Stimulated activated CD8-positive, alpha-beta memory T cell treated with anti-CD3 and anti-CD28 coated beads, Interleukin-4, amount 100 ng/mL, for 24 hours (primary cell): ENCODE measurements around the gene OTUD1.

Source experiments
- DNase-seq: peaks from one replicate; pipeline ENCODE4 v3.0.0-alpha.2; 2020; ENCODE audit warnings: low read depth

OTUD1 gene

DNA sequence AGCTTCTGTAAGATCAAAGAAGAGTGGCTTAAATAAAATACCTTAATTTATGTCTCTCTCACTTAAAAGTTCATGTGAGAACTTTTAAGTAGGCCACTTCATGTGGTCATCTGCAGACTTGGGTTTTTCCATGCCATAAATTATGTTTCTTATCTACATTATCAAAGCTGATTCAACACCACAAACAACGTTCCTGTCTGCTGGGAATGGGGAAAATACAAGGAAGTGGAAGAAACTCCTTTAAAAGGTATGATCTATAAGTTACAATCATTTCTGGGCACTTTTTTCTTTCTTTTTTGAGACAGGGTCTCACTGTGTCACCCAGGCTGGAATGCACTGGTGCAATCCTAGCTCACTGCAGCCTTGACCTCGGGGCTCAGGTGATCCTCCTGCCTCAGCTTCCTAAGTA lies 16.9 kb upstream of the OTUD1 start:
- DNase-seq = no peak

DNA sequence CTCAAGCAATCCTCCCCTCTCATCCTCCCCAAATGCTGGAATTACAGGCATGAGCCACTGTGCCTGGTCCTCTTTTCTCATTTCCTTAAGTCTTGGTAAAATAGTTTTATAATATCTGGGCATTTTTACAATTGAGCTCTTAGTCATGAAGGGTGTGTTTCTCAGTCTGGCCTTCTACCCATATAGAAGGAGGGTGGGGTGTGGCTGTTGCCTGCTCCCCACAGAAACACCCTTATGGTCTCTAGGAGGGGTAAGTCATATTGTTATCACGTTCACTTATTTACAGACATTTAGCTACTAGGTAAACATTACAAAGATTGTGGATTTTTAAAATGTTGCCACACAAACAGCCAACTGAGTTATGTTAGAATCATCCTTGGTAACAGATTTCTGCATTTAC lies 6.7 kb upstream of the OTUD1 start:
- DNase-seq = no peak

DNA sequence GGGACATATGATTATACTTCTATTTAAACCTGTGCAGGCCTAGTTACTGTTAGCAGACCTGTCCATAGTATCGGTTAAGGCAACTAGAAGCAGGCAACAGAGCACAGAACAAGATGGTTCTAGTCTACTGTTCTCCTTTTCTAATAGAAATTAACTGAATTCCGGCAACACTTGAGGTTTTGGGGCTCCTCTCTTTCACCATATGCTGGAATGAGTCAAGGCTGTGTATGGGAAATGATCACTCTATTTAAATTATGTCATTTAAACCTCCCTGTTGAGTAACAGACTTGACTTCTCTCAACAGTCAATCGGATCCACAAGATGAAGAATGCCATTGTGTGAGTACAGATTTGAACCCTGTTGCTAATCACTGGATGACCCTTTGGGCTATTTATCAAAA lies 6.2 kb upstream of the OTUD1 start:
- no peak for DNase-seq

DNA sequence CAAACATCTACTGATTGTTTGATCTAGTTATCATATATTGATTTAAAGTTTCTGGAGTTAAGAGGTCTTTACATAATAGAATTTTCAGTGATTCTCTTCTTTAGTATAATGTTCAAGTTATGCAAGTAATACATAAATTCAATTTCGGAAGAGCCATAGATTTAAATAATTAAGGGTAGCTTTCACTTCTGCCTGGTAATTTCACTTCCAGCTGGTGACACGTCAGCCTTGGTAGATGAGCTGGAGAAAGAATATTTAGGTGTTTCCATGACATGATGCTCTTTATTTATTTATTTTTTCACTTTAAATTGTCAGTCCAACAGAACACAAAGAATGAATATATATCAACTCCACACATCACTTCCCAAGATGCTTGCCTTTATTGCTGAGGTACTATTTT lies 5.2 kb upstream of the OTUD1 start:
- DNase-seq = no peak

DNA sequence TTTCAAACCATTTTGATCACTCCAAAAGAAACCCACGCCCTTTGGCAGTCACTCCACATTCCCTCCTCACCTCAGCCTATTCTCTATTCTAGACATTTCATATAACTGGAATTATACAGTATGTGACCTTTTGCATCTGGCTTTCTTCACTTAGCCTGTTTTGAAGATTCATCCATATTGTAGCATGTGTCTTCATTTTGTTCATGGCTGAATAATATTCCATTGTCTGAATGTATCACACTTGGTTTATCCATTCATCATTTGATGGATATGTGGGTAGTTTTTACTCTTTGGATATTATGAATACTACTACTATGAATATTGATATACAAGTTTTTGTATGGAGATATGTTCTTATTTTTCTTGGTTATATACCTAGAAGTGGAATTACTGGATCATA lies 3.5 kb upstream of the OTUD1 start:
- DNase-seq = no peak

DNA sequence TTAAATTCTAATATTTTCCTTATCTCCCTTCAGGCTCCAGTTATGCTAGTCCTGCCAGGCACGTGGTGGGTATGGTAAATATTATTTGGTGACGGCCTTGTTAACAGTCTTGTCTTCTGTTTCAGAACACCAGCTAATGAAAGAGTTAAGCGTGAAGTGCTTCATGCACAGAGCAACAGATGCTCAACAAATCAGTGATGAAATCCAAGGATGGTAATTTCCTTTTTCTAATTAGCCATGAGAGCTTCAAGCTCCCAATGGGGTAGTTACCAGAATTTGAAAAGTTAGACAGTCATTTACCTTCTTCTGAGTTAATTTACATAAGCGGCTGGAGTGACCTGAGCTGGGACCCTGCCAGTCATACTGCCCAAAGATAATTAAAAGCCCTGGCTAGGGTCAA lies 1.9 kb upstream of the OTUD1 start:
- no peak for DNase-seq

DNA sequence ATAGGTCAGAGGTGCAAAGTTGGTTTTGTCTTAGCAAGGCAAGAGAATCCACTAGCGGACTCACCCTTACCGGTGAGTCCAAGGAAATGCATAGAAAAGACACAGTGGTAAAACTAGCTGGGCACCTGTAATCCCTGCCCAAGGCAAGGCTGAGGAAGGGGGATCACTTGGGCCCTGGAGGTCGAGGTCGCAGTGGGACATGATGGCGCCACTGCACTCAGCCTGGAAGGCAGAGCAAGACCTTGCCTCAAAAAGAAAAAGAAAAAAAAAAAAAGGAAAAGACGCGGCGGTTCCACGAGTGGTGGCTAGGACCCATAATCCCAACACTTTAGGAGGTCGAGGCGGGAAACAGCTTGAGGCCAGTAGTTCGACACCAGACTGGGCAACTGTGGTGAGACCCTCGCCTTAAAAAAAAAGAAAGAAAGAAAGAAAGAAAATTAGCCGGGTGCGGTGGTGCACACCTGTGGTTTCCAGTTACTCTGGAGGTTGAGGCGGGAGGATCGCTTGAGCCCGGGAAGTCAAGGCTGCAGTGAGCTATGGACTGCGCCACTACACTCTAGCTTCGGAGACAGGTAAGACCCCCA lies 820 bp upstream of the OTUD1 start:
- no peak for DNase-seq

DNA sequence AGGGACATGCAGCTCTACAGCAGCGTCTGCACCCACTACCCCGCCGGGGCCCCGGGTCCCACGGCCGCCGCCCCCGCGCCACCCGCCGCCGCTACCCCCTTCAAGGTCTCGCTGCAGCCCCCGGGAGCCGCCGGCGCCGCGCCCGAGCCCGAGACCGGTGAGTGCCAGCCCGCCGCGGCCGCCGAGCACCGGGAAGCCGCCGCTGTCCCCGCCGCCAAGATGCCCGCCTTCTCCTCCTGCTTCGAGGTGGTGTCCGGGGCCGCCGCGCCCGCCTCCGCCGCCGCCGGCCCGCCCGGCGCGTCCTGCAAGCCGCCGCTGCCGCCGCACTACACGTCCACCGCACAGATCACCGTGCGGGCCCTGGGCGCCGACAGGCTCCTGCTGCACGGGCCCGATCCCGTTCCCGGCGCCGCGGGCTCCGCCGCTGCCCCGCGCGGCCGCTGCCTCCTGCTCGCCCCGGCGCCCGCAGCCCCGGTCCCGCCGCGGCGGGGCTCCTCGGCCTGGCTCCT lies 631 bp downstream of the OTUD1 start:
- DNase-seq = no peak

DNA sequence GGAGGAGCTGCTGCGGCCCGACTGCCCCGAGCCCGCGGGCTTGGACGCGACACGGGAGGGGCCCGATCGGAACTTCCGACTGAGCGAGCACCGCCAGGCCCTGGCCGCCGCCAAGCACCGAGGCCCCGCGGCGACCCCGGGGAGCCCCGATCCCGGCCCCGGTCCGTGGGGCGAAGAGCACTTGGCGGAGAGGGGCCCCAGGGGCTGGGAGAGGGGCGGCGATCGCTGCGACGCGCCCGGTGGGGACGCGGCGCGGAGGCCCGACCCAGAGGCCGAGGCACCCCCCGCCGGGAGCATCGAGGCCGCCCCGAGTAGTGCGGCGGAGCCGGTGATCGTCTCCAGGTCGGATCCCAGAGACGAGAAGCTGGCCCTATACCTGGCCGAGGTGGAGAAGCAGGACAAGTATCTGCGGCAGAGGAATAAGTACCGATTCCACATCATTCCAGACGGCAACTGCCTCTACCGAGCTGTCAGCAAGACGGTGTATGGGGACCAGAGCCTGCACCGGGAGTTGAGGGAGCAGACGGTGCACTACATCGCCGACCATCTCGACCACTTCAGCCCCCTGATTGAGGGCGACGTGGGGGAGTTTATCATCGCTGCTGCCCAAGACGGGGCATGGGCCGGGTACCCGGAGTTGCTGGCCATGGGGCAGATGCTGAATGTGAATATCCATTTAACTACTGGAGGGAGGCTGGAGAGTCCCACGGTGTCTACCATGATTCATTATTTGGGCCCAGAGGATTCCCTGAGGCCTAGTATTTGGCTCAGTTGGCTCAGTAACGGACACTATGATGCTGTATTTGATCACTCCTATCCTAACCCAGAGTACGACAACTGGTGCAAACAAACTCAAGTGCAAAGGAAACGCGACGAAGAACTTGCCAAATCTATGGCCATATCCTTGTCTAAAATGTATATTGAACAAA lies 1.4 kb downstream of the OTUD1 start:
- peak; percentile 15 for DNase-seq

DNA sequence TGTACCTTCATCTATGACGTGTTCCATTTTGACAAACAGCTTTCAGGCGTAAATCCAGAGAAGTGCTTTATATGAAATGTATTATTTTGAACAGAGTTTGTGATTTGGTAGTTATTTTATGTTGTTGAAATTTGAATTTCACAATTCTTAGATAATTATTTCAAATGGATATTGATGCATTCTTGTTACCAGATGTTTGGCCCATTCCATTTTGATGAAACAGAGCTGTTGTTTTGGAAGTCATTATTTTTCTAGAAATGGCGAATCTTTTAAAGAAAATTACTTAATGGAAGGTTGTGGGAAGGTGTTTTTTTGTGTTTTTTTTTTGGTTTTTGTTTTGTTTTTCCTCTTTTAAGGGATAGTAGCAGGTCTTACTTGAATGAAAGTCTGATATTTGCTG lies 2.4 kb downstream of the OTUD1 start:
- DNase-seq = no peak

DNA sequence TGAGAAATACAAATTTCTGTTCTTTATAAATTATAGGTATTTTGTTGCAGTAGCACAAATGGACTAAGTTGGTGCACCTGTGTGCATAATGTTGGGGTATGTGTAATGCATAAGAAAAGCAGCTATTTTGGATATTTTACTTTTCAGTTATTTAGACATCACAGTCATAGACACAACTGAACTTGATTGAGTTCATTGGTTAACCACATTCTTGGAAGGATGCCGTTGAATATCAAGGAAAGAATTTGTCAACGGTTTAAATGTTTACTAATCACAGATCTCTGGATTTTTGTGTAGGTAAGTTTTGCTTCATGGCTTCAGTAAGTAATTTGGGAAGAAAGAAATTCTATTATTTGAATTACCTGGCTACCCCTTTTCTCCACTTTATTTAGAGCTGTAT lies 4.1 kb downstream of the OTUD1 start:
- DNase-seq = no peak

DNA sequence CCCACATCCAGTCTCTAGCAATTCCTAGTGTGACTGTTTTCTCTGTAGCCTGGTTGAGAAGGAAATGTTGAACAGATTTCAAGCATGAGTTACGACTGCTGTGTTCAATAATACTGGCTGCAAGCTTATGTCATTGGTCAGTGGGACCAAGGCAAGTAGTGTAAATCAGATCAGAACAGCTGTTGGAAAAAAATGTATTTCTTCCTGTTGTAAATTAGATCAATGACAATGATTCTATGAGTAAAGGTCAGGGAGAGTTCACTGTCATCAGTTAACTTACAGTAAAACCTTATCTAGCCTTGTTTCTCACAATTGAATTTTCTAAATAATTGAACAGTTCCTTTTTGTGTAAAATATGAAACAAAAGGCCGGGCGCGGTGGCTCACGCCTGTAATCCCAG lies 6.7 kb downstream of the OTUD1 start:
- no peak for DNase-seq

DNA sequence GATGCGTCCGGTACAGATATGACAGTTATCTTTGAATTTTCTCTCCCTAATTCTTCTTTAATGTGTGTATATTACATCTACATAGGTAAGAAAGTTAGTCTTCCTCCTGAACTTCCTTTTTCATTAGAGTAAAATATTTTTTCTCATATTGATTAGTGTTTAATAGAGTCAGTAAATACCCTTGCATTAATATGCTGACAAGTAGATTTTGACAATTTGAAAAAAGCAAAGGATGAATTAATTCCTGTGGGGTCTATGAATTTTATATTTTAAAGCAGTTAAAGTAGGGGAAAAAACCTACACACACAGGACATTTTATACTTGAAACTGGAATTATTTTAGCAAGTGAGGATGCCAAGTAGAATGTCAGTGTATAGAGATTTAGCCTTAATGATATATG lies 9.4 kb downstream of the OTUD1 start:
- DNase-seq = no peak

DNA sequence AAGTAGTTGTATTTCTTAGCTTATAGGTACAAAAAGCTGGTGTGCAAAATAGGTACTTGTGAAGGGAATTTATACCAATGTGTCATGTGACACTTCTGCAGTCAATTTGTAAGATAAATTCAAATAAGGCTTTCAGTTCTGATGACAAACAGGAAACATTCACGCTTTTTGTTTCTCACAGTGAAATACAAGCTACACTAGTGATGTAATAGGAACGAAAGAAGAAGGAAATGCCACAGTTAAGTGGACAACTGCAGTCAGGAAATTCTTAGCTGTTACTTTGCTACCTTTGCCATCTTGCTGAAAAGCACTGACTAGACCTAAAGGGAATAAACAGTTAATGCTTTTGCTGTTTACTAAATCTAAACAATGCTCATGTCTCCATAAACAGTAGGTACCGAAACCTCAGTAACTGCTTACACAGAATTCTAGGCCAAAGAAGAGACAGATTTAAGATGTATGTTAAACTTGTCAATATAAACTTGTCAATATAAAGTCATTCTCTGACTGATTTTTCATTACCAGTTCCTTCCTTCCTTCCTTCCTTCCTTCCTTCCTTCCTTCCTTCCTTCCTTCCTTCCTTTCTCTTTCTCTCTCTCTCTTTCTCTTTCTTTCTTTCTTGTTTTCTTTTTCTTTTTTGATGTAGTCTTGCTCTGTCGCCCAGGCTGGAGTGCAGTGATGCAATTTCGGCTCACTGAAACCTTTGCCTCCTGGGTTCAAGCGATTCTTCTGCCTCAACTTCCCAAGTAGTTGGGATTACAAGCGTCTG lies 10.1 kb downstream of the OTUD1 start:
- DNase-seq = no peak

DNA sequence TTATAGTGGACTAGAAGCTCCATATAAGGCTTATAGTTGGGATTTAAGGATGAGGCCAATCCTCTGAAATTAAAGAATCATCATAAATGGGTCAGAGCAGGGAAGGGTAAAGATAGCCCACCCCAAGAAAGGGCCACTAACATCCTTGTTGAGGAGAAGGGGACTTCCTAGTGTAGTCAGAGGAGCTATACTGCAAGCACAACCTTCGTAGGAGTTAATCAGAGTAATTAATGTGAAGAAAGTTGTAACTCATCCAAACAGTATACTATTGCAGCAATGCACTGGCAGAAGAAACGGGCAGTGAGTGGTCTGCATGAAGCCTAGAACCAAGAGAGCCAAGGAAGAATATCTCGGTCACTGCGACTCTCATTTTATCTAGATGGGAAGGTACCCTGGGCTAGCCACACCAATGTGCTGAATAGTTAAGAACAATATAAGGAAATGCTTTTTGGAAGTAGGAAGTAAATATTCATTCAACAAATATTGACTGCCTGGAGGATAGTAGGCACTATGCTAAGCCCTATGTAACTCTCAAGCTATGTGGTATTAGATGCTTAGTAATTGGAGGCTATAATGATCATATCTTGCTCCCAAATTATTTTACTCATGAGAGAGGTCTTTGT lies 13.3 kb downstream of the OTUD1 start:
- DNase-seq = no peak

DNA sequence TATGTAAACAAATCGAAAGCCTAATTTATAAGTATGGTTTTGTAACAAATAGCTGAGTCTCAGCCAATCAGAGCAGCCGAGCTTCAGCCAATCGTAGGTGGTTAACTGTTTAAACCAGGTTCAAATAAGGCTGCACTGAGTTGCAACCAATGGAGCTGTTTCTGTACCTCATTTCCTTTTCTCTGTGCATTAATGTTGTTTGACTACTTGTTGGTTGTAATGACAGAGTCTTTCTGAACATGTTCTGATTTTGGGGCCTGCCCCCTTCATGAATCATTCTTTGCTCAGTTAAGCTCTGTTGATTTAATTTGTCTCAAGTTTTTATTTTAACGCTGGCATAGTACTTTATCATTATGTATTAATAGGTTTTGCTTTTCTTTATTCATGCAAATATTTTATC lies 14.6 kb downstream of the OTUD1 start:
- DNase-seq = no peak

DNA sequence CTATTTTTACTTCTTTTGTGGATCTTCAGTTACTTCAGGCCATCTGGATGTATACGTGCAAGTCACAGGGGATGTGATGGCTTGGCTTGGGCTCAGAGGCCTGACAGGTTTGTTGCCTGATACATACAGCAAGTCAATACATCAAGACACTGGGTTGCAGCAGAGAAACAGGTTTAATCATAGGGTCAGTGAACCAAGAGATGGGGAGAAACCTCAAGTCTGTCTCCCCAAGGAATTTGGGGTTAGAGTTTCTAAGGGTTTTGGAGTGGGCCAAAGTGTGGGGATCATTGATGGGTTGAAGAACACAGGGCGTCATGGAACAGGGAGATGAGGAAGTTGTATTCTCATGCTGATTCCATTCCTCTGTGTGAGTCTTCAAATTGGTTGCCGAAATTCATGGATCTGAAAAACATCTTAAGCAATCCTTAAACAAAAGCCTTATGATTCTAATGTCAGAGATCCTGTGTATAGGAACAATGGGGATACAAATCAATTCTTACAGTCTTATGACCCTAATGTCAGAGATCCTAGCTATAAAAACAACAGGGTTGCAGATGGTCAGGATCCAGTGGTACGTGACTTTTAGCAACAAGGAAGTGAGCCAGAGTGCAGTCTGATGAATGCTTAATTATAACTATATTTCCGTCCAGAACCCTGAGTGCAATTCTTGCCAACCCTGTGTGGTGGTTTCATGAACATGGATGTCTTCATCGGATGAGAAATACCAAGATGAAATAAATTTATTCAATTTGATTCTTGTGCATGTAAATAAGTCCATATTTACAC lies 18.9 kb downstream of the OTUD1 start:
- no peak for DNase-seq

DNA sequence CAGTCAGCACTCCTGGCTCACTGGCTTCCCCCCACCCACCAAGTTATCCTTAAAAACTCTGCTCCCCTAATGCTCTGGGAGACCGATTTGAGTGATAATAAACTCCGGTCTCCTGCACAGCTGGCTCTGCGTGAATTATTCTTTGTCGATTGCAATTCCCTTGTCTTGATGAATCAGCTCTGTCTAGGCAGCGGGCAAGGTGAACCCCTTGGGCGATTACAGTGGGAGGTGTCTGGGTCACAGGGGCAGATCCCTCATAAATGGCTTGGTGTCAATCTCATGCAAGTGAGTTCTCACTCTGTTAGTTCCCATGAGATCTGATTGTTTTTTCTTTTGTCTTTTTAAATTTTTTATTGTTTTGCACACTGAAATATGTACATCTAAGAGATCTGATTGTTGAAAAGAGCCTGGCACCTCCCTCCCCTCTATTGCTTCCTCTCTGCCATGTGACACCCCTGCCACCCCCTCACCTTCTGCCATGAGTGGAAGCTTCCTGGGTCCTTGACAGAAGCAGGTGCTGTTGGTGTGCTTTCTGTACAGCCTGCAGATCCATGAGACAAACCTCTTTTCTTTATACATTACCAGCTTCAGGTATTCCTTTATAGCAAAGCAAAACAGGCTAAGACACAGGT lies 20.5 kb downstream of the OTUD1 start:
- no peak for DNase-seq

DNA sequence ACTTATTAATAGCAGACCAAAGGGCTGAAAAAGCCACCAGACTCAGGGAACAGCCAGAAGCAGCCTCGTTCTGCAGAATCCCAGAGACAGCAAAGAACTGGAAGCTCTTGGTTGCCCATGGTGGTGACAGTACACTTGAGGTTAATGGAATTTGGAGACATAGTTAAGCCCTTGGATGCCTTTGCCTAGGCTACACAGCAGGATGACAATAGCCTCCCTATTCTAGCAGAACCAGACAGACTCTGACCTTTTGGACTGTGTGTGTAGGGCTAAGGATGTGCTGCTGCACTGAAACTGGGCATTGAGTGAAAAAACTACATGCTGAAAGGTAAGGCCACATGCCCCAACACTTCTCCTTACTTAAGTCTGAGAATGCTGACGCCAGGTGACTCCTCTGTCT lies 22.7 kb downstream of the OTUD1 start:
- DNase-seq = no peak

DNA sequence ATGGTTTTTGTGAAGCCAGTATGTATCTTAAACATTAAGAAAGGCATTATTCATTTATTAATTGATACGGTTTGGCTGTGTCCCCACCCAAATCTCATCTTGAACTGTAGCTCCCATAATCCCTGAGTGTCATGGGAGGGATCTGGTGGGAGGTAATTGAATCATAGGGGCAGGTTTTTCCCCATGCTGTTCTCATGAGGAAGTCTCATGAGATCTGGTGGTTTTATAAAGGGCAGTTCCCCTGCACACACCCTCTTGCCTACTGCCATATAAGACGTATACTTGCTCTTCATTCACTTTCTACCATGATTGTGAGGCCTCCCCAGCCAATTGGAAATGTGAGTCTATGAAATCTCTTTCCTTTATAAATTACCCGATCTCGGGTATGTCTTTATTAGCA lies 28.1 kb downstream of the OTUD1 start:
- no peak for DNase-seq

DNA sequence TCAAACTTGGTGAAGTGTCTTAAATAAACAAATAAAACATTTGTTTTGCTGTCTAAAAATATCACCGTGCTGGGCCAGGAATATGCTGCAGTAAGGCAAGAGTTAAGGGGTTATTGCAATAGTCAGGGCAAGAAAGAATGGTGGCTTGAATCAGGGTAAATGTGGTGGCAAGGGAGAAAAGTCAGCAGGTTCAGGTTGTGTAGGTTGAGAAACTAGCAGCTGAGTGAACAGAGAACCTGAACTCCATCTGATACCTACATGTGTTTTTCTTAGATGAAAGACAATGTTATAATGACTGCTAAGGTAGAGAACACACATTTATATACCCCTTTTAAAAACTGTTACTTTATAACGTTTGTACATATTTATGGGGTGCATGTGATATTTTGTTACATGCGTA lies 28.7 kb downstream of the OTUD1 start:
- DNase-seq = no peak
